Activated CD4-positive, alpha-beta T cell treated with anti-CD3 and anti-CD28 coated beads for 24 hours (primary cell): ENCODE data around the gene HHIPL1.

ENCODE experiments used
- DNase-seq, 2 donors: peaks; one replicate each; pipeline ENCODE4 v3.0.0-alpha.2; 2020; ENCODE audit warnings: low read depth in 2 of 2

HHIPL1 gene

GRCh38 chr14:99644723-99645544 lies at the start of gene HHIPL1:
Gene HHIPL1, plus strand, starts transcription at chr14:99645129. Its CDS starts 79 bp downstream, at chr14:99645208.
- no peak for DNase-seq

DNA sequence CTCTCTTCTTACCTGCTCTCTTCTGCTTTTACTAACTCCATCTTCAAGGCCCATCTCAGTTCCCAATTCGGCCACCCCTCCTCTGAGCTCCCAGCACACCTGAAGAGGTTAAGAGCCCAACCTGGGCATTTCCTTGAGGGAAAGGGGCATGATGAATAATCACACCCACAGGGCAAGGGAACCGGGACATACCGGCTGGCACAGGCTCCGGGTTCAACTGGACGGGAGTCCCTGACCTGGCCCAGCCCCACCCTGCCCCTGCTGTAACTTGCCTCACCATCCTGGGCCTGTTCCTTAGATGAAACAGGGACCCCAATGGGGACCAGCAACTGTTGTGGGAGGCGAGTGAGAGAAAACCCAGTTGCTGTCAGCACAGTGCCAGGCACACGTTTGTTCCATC lies 49.4 kb upstream of the HHIPL1 start:
- no peak for DNase-seq

- DNase-seq = no peak
Measured at GRCh38 chr14:99596071-99596627, 48.8 kb upstream of the HHIPL1 start.

GRCh38 chr14:99596772-99597171 lies 48.2 kb upstream of the HHIPL1 start:
- DNase-seq = no peak

GRCh38 chr14:99597911-99598600 lies 46.9 kb upstream of the HHIPL1 start:
- DNase-seq = no peak

DNA sequence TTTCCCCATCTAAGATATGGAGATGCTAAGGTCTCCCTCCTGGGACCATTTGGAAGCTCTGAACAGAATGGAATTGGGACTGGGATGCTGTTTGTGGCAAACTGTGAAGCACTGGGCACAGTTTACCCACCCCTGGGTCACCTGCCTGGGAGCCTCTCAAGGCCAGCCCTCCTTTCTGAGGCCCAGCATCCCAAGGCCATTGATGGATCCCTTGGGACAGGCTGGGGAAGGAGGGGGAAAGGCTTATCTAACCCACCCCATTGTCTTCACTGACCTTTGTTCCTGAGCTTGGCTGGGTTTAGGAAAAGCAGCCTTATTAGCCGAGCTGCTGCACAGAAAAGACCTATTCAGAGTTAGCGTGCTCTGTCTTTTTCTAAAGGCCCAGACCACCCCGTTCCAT lies 46.2 kb upstream of the HHIPL1 start:
- DNase-seq = no peak

GRCh38 chr14:99599393-99599792 lies 45.5 kb upstream of the HHIPL1 start:
- DNase-seq = no peak

- DNase-seq = no peak
Measured at GRCh38 chr14:99600232-99600888, 44.6 kb upstream of the HHIPL1 start.

DNA sequence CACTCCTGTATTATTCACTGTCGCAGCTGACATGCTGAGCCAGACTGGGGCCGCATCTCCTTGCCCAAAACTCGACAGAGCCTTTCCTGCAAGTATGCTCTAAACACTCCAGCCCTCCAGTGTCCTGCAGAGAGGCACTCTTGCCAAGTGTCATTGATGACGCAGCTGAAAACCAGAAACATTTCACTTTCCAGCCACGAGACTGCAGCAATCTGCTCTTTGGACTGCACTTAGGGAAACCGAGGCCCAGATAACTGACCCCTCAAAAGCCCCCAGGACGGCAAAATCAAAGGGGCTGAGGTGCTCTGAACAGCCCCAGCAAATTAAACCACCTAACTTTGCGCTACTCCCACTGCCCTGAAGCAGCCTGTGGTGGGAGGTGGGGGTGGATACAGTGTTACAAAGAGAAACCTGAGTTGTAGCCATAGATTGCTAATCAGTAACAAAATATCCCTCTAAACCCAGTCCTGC lies 43.5 kb upstream of the HHIPL1 start:
- no peak for DNase-seq

DNA sequence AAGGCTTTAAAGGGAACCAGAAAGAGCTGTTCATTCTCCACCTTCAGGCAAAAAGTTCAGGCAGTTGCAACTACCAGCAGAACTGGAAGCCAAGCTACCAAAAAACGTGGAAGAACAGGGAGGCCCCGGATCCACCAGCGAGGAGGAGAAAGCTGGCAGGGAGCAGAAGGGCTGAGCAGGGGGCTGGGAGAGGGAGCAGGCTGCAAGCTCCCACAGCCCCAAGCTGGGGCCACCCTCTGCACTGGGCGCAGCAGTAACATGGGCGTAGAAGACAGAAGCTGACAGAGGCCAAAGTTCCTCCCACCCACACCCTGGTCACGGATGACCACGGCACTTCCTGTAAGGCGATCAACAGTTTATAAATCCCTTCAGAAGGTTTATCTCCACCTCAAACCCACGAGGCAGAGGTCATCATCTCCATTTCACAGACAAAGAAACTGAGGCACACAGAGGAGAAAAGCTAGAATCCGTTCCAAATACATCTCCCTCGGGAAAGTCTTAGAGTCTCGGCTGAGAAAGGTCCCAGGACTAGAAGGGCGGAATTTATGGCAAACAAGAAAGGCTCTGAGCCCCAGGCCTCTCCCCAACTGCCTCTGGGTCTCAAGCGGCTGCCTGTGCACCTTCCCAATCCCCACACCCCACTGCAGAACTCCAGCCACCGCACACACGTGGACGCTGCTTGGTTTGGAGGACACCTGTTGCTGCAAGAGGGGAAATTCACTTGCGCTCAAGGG lies 42.7 kb upstream of the HHIPL1 start:
- DNase-seq = no peak

DNA sequence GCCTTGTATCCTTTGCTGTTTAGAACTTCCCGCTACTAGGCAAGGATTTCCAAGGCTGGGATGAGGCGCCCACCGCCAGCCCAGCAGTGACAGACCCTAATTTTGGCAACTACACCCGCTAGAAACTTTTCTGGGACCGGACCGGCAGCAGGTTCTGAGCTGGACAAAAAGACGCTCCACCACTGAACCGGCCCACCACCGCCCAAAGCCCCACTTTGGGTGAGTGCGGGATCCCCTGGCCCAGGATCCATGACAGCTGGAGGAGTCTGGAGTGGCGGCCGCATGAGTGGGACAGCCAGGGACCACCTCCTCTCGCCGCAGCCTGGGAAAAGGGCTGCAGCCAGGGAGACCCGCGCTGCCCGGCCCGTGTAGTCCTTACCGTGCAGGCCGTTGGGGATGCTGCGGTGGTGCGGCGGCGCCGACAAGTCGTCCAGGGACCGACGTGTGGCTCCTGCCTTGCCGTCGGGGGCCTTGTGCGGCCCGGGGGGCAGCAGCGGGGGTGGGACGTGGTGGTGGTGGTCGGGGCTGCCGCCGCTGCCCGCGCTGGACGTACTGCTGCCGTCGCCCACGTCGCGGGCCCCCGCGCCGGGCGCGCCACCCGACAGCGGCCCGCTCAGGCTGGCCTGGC lies 42.0 kb upstream of the HHIPL1 start:
- DNase-seq = no peak

- DNase-seq = peak in 1 of 2 donors; percentile 9
Measured at GRCh38 chr14:99603471-99604277, 41.3 kb upstream of the HHIPL1 start, which contains the start of gene CCDC85C. Gene CCDC85C, minus strand, starts transcription at chr14:99604207. Its CDS starts 248 bp downstream, at chr14:99603959.

DNA sequence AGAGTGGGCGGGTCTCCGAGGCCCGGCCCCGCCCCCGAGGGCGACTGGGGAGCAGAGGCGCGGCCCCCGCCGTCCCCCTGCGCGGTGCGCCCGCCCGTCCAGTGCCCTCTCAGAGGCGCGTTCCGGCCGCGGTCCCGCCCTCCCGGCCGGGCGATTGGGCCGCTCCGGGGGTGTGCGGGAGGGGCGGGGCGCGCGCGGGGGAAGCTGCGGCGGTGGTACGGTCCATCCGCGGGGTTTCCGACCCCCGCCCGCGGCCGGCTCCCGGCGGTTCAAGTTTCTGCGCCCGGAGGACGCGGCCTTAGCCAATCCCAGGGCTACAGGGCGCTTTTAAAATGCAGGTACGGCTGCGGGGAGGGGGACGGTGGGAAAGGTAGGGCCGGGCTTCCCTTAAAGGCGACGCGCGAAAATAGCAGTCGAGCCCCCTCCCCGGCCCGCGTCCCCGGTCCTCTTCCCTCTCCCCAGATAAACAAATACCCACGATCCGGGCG lies 40.6 kb upstream of the HHIPL1 start:
- DNase-seq = peak; percentile 87 to 88

- no peak for DNase-seq
Measured at GRCh38 chr14:99604766-99605298, 40.1 kb upstream of the HHIPL1 start.

DNA sequence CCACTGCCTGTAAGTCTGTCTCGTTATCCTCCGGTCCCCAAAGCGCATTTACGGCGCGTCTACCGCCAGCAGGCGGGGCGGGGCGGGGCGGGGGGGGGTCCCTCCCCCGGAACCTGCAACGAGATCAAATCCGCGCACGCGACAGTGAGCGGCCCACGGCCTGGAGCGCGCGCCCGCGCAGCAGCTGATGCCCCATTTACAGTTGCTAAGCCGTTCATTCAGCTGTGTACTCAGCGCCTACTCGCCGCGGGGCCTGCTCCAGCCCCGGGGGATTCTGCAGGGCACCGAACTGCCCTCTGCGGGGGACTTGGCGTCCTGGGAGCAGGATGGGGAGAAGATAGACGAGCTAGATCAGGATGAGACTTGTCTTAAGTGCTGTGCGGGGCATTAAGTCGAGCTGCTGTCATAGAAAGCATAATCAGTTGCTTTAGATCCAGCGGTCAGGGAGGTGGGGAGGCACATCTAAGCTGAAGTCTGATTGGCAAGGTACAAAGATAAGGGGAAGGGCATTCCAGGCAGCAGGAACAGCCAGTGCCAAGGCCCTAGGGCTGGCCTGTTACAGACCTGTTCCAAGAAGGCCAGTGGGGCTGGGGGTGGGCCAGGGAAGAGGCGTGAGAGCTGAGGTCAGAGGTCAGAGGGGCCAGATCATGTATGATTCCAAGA lies 39.5 kb upstream of the HHIPL1 start:
- peak; percentile 49 to 56 for DNase-seq

- DNase-seq = no peak
Measured at GRCh38 chr14:99606359-99606758, 38.6 kb upstream of the HHIPL1 start.

DNA sequence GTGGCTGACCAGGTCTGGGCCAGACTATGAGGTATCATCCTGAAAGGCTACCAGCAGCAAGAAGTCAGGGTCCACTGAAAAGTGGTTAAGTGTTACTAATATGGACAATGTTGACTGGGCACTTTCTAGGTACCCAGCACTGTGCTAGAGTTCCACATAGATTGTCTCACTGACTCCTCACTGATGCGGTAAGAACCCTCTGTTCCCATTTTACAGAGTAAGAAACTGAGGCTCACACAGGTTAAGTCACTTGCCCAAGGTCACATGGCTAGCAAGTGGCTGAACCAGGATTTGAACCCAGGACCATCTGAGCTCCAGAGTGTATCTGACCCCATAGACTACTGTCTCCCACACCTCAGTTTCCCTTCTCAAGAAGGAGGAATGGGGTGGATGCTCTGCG lies 36.3 kb upstream of the HHIPL1 start:
- DNase-seq = no peak

GRCh38 chr14:99609245-99610170 lies 35.4 kb upstream of the HHIPL1 start:
- no peak for DNase-seq
